A673 (cell line): ENCODE data around the gene NR6A1. TPM values are rescaled to one million over a fixed set of nuclear protein-coding genes. Genes with fewer than 3 reads are reported as not detected.

ENCODE experiments used
- BruUV-seq: library from RNA; stranded (reverse); fragments of 400-500 nt; replicated peaks from 2 replicates; lab custom pipeline; 2021; lab: Mats Ljungman, UMichigan
- CTCF ChIA-PET: fragments of 300-600 bp; sonication (Branson Sonifier 250); formaldehyde crosslinking; loops from one replicate; lab custom pipeline; 2022; ENCODE audit warnings: antibody characterized with exemption; lab: Charles Lee
- POLR2A ChIA-PET: fragments of 300-600 bp; sonication (Branson Sonifier 250); formaldehyde crosslinking; loops from one replicate; lab custom pipeline; 2022; ENCODE audit warnings: antibody characterized with exemption; ENCODE audit not compliant: low non-redundant PET; lab: Charles Lee
- DNase-seq: peaks from one replicate; pipeline ENCODE4 v3.0.0-alpha.2; 2015; ENCODE audit warnings: low spot score
- H3K27ac ChIP-seq: fragments of 200-600 bp; sonication (generic); 2 replicates; pipeline ENCODE4 v1.5.1; 2016; ENCODE audit warnings: mixed run types, low read depth, mild to moderate bottlenecking, mixed read lengths, antibody characterized with exemption, low read length; ENCODE audit not compliant: poor library complexity, severe bottlenecking
- H3K27me3 ChIP-seq: fragments of 200-600 bp; sonication (generic); replicated peaks from 2 replicates; pipeline ENCODE4 v1.6.1; 2017; ENCODE audit warnings: mixed run types, low read depth, mild to moderate bottlenecking, mixed read lengths, antibody characterized with exemption, low read length; ENCODE audit not compliant: insufficient read depth, poor library complexity
- H3K36me3 ChIP-seq: fragments of 200-600 bp; sonication (generic); 2 replicates; pipeline ENCODE4 v1.6.1; 2016; ENCODE audit warnings: mixed run types, mild to moderate bottlenecking, mixed read lengths, antibody characterized with exemption, low read length; ENCODE audit not compliant: insufficient read depth, poor library complexity, severe bottlenecking
- H3K4me1 ChIP-seq: fragments of 200-600 bp; sonication (generic); 2 replicates; pipeline ENCODE4 v1.6.1; 2017; ENCODE audit warnings: mixed run types, mild to moderate bottlenecking, mixed read lengths, antibody characterized with exemption, low read length; ENCODE audit not compliant: insufficient read depth, poor library complexity, severe bottlenecking
- H3K4me3 ChIP-seq: fragments of 200-600 bp; sonication (generic); 2 replicates; pipeline ENCODE4 v1.5.1; 2016; ENCODE audit warnings: low read depth, mixed run types, mild to moderate bottlenecking, mixed read lengths, low read length; ENCODE audit not compliant: poor library complexity, severe bottlenecking
- H3K9me3 ChIP-seq: fragments of 200-600 bp; sonication (generic); 2 replicates; pipeline ENCODE4 v1.6.1; 2016; ENCODE audit warnings: mixed run types, low read depth, mild to moderate bottlenecking, mixed read lengths, antibody characterized with exemption, low read length; ENCODE audit not compliant: poor library complexity, severe bottlenecking
- CTCF ChIP-seq: fragments of 300-800, 200-600 bp; sonication (generic); conservative IDR thresholded peaks from 2 replicates; pipeline ENCODE4 v1.5.1; 2017; ENCODE audit warnings: low read depth, mild to moderate bottlenecking, antibody characterized with exemption, low read length, moderate library complexity, mixed read lengths
- EZH2 ChIP-seq: fragments of 200-600 bp; sonication (generic); IDR thresholded peaks from 2 replicates; pipeline ENCODE4 v1.6.1; 2017; ENCODE audit warnings: borderline replicate concordance, low read depth, mild to moderate bottlenecking, mixed read lengths, antibody characterized with exemption, low read length; ENCODE audit not compliant: poor library complexity, severe bottlenecking
- intact Hi-C: fragments of 100-400 bp; cut with micrococcal nuclease; formaldehyde crosslinking; loops from one replicate; pipeline ENCODE4 v1.10.0; 2022; ENCODE audit not compliant: unreplicated experiment
- total RNA-seq: library from RNA; stranded (reverse); gene quantifications from 2 replicates; pipeline ENCODE4 v1.2.3, GENCODE V29; 2021

Gene NR6A1
- total RNA-seq, 1 experiment from 2014 or later, result 5.3 TPM

GRCh38 chr9:124567362-124567761 lies 203.7 kb downstream of the NR6A1 start:
- H3K9me3 ChIP-seq, result no peaks in the 10 kb centered on the region
- TF ChIP-seq EZH2 (no peak), CTCF (no peak)
- BruUV-seq, result no TSS peak
- POLR2A ChIA-PET, result no interaction called here
- intact Hi-C loops, result no loop called here
- peaks cover 3% of the 10 kb centered on the region for H3K4me1 ChIP-seq
- H3K4me3 ChIP-seq, result no peak overlapping the region
- no peak overlapping the region for H3K27ac ChIP-seq
- CTCF ChIA-PET, result interaction anchor here (0.6 to 0.7 kb wide), 2 partner anchors 30 to 50 kb away, joined by 3 to 5 read pairs; no protein-coding TSS in a partner anchor
- H3K36me3 ChIP-seq, result no peaks in the 10 kb centered on the region
- no peaks in the 10 kb centered on the region for H3K27me3 ChIP-seq
- DNase-seq, result no peak

- no peak for DNase-seq
- no peak for TF ChIP-seq CTCF
- no peak for TF ChIP-seq EZH2
- no peaks in the 10 kb centered on the region for H3K36me3 ChIP-seq
- H3K27me3 ChIP-seq, result no peaks in the 10 kb centered on the region
- ChIA-PET POLR2A (no interaction called here), CTCF (interaction anchor here (0.6 kb wide), 1 partner anchor 9 kb away, joined by 6 read pairs; no protein-coding TSS in a partner anchor)
- no TSS peak for BruUV-seq
- peaks cover 5% of the 10 kb centered on the region for H3K4me1 ChIP-seq
- no peak overlapping the region for H3K27ac ChIP-seq
- no peaks in the 10 kb centered on the region for H3K9me3 ChIP-seq
- no peak overlapping the region for H3K4me3 ChIP-seq
- intact Hi-C loops, result no loop called here
These were observed 208.8 kb downstream of the NR6A1 start for GRCh38 chr9:124562328-124562727.

- CTCF ChIA-PET, result no interaction called here
- intact Hi-C loops, result no loop called here
These were observed 211.2 kb downstream of the NR6A1 start for GRCh38 chr9:124559871-124560270.

More at GRCh38 chr9:124559871-124560270, 211.2 kb downstream of the NR6A1 start:
- POLR2A ChIA-PET, result no interaction called here
- Histone ChIP-seq H3K27ac (no peak overlapping the region), H3K4me1 (peaks cover 5% of the 10 kb centered on the region), H3K36me3 (no peaks in the 10 kb centered on the region), H3K9me3 (no peaks in the 10 kb centered on the region), H3K4me3 (no peak overlapping the region), H3K27me3 (no peaks in the 10 kb centered on the region)
- BruUV-seq, result no TSS peak
- peak; percentile 11 for DNase-seq
- no peak for TF ChIP-seq EZH2
- no peak for TF ChIP-seq CTCF
